ENCODE results near the gene APBB1IP.

DNA sequence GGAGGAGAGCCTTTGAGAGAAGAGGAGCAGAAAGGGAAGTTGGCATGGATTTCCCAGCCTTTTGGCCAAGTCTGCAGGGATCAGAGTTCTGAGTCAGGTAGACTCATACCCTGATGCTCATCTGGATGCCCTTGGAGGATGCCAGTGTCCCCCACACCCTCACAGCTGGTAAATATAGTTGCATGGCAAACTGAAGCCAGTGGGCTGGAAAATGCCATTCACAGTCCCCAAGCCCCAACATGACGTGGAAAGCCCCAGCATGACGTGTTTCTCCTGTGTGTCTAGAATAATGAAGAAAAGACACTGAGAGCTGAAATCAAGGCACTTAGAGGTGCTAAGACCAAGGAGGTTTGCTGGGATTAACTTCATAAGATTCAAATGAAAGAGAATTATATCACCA, 24.8 kb upstream of the APBB1IP start:
- TF ChIP-seq CTCF (IDR thresholded peaks at IDR 0.05) (no peak), POLR2A (IDR thresholded peaks at IDR 0.05) (no peak)
